PFSK-1 (cell line): ENCODE results near the gene USP53.

Experiments
- POLR2AphosphoS5 ChIP-seq: IDR thresholded peaks from 2 replicates; pipeline ENCODE4 v1.6.1; 2012; ENCODE audit warnings: low read depth, mild to moderate bottlenecking, control low read depth, low read length, moderate library complexity
- REST ChIP-seq, 2 experiments: IDR thresholded peaks; 2 replicates each; pipeline versions ENCODE4 v1.6.1 to v1.8.0; 2011 to 2012; ENCODE audit warnings: low read depth in 2 of 2, low read length in 2 of 2, control low read depth in 1 of 2, inconsistent platforms in 1 of 2, mild to moderate bottlenecking in 1 of 2, moderate library complexity in 1 of 2; ENCODE audit not compliant: insufficient read depth in 1 of 2
- SIN3A ChIP-seq: IDR thresholded peaks from 2 replicates; pipeline ENCODE4 v1.6.1; 2012; ENCODE audit warnings: mild to moderate bottlenecking, low read length, moderate library complexity, borderline replicate concordance; ENCODE audit not compliant: insufficient read depth

GRCh38 chr4:119299260-119299671 lies 86.8 kb downstream of the USP53 start:
- TF ChIP-seq POLR2AphosphoS5 (no peak), SIN3A (no peak), REST (IDR thresholded peaks at IDR 0.05; ENCODE audit: insufficient read depth in 1 of 2, low read depth in 2 of 2, low read length in 2 of 2) (no peak)
